Measurements from ENCODE around the gene ZNF683. TPM values are rescaled to one million over a fixed set of nuclear protein-coding genes. Genes with fewer than 3 reads are reported as not detected.

Gene ZNF683
- total and polyA plus RNA-seq, 10 of the 15 experiments (the other 5 are each of a cell fraction or from before 2014, with no cell fraction given): not detected

- TF ChIP-seq ZBTB33 (IDR thresholded peaks at IDR 0.05) (no peak), LARP7 (IDR thresholded peaks at IDR 0.05) (no peak), SRF (IDR thresholded peaks at IDR 0.05; ENCODE audit: low read depth in 2 of 2, low read length in 2 of 2) (no peak), EED (IDR thresholded peaks at IDR 0.05; ENCODE audit: low read depth) (no peak), GATAD2B (conservative IDR thresholded peaks at IDR 0.05; ENCODE audit: low read depth) (no peak), BHLHE40 (IDR thresholded peaks at IDR 0.05; ENCODE audit: borderline replicate concordance in 1 of 2, low read depth in 2 of 2, low read length in 1 of 2) (no peak), ZNF24 (IDR thresholded peaks at IDR 0.05) (no peak)
Measured at GRCh38 chr1:26361605-26362122, 10.9 kb downstream of the ZNF683 start (continued).

- H3K4me1 ChIP-seq (ENCODE audit: control insufficient read depth, insufficient read depth, low read length): no peaks in the 10 kb centered on the region; the same call in 1 of the 2 replicates
- peaks cover 4 to 5% of the 10 kb centered on the region in 2 experiments; a peak in 3 of 4 replicates for H3K27me3 ChIP-seq (replicated peaks in 1 of 2; ENCODE audit: control insufficient read depth in 2 of 2, insufficient read depth in 2 of 2, low read length in 1 of 2)
- no peak for FAIRE-seq
- H3K36me3 ChIP-seq (ENCODE audit: control insufficient read depth in 2 of 2, insufficient read depth in 2 of 2, low read length in 1 of 2): no peaks in the 10 kb centered on the region
- WGBS (ENCODE audit: insufficient coverage, insufficient replicate concordance, low lambda C conversion rate, missing lambda C conversion rate): 61% methylated on average over 27 of the region's 27 CpGs
- H3K9me3 ChIP-seq (replicated peaks; ENCODE audit: control insufficient read depth, insufficient read depth, low read length): no peaks in the 10 kb centered on the region
- no peaks in the 10 kb centered on the region for H4K20me1 ChIP-seq (ENCODE audit: control insufficient read depth, insufficient read depth)
- ChIA-PET SMC1A (ENCODE audit: uncharacterized antibody, unreplicated experiment) (interaction anchor here (0.7 to 2.1 kb wide), 2 partner anchors 17 to 76 kb away, joined by 3 to 17 read pairs; no protein-coding TSS in a partner anchor), POLR2A (no interaction called here), RAD21 (ENCODE audit: unreplicated experiment) (interaction anchor here (1.0 to 4.1 kb wide), 3 partner anchors 35 to 76 kb away, joined by 3 to 29 read pairs (median 9); no protein-coding TSS in a partner anchor), CTCF (interaction anchor here (1.6 to 5.6 kb wide), 4 partner anchors 13 to 74 kb away, joined by 5 to 89 read pairs (median 27); partner anchors contain the start of gene ZNF683)
- H3K9ac ChIP-seq (ENCODE audit: control insufficient read depth, insufficient read depth, low read length): no peak overlapping the region
- intact Hi-C loops (cut with micrococcal nuclease; ENCODE audit: unreplicated experiment): loop anchor here (10.0 kb wide), 1 partner anchor 54 kb away; the partner anchor contains the start of gene LIN28A
- no peak overlapping the region for H2AFZ ChIP-seq (ENCODE audit: control insufficient read depth, low read depth, low read length)
- BruUV-seq (replicated peaks): no TSS peak
- H3K4me3 ChIP-seq: no peak overlapping the region
- H3K4me2 ChIP-seq (ENCODE audit: control insufficient read depth, insufficient read depth): no peak overlapping the region
- ATAC-seq: no peak
- no peak overlapping the region for H3K27ac ChIP-seq (ENCODE audit: control insufficient read depth, insufficient read depth)
- in situ Hi-C loops (cut with MboI): no loop called here
- DNase-seq (ENCODE audit: low read depth, low spot score): no peak
- H3K79me2 ChIP-seq (ENCODE audit: control insufficient read depth, insufficient read depth, low read length): no peaks in the 10 kb centered on the region
- TF ChIP-seq CHD2 (IDR thresholded peaks at IDR 0.05; ENCODE audit: borderline replicate concordance, low read depth, low read length) (no peak), ASH2L (IDR thresholded peaks at IDR 0.05; ENCODE audit: borderline replicate concordance, low read depth) (no peak), DPF2 (IDR thresholded peaks at IDR 0.05) (no peak), POLR2A (IDR thresholded peaks at IDR 0.05; ENCODE audit: low read depth, low read length) (no peak), ZNF622 (IDR thresholded peaks at IDR 0.05) (no peak), BCLAF1 (IDR thresholded peaks at IDR 0.05) (no peak), MXI1 (IDR thresholded peaks at IDR 0.05; ENCODE audit: low read depth, low read length) (no peak), IRF3 (IDR thresholded peaks at IDR 0.05) (no peak), PAX8 (IDR thresholded peaks at IDR 0.05) (no peak), FOXM1 (IDR thresholded peaks at IDR 0.05; ENCODE audit: low read depth, low read length) (no peak), RAD51 (IDR thresholded peaks at IDR 0.05) (no peak)
Measured at GRCh38 chr1:26360807-26361604, 11.5 kb downstream of the ZNF683 start.
